ENCODE measurements around the gene ZC2HC1C. TPM values are rescaled to one million over a fixed set of nuclear protein-coding genes. Genes with fewer than 3 reads are reported as not detected.

Gene ZC2HC1C
- total and polyA plus RNA-seq, 9 of the 15 experiments (the other 6 are each of a cell fraction or from before 2014, with no cell fraction given): 6.3 to 9.2 (median 7.7) TPM

- TF ChIP-seq MGA (IDR thresholded peaks at IDR 0.05) (peak; percentile 48; the same call in 1 of the 2 replicates), CBFA2T3 (IDR thresholded peaks at IDR 0.05) (peak; percentile 55), ZHX1 (conservative IDR thresholded peaks at IDR 0.05; ENCODE audit: low read length) (no peak), ZNF175 (CRISPR knock-in tag; IDR thresholded peaks at IDR 0.05; ENCODE audit: low read depth) (peak; percentile 78; the same call in 1 of the 2 replicates), ARID1B (IDR thresholded peaks at IDR 0.05) (peak; percentile 90), SPI1 (IDR thresholded peaks at IDR 0.05; ENCODE audit: borderline replicate concordance, low read depth, low read length) (peak; percentile 76; the same call in 1 of the 2 replicates), HLTF (IDR thresholded peaks at IDR 0.05) (peak; percentile 65), CBFA2T2 (conservative IDR thresholded peaks at IDR 0.05) (no peak), HDAC6 (IDR thresholded peaks at IDR 0.05; ENCODE audit: low read depth, low read length) (no peak), ZEB2 (IDR thresholded peaks at IDR 0.05) (peak; percentile 72; the same call in 1 of the 2 replicates), U2AF2 (optimal IDR thresholded peaks at IDR 0.05; ENCODE audit: low read depth, low read length) (no peak), GABPA (tag; conservative IDR thresholded peaks at IDR 0.05; ENCODE audit: low read depth) (peak; percentile 49; the same call in 1 of the 2 replicates), SUPT5H (IDR thresholded peaks at IDR 0.05) (0 out of 2 replicates have a peak, but pooled peaks have one; percentile 41), NBN (IDR thresholded peaks at IDR 0.05; ENCODE audit: low read depth) (0 out of 2 replicates have a peak, but pooled peaks have one; percentile 23), ZNF316 (IDR thresholded peaks at IDR 0.05) (peak; percentile 32; the same call in 1 of the 2 replicates), SMARCA4 (IDR thresholded peaks at IDR 0.05) (peak; percentile 93), ZNF311 (CRISPR knock-in tag; IDR thresholded peaks at IDR 0.05) (0 out of 2 replicates have a peak, but pooled peaks have one; percentile 11)
Observed at GRCh38 chr14:75025082-75025481, 44.4 kb upstream of the ZC2HC1C start (continued).

Data from K562 (cell line).